Neural progenitor cell (in vitro differentiated cells): ENCODE results near the gene RABGAP1.

Experiments used
- CTCF ChIP-seq: fragments of 200-600 bp; sonication (generic); IDR thresholded peaks from 2 replicates; pipeline ENCODE4 v1.5.1; 2017; ENCODE audit warnings: antibody characterized with exemption, mild to moderate bottlenecking
- EZH2 ChIP-seq: fragments of 200-600 bp; sonication (generic); IDR thresholded peaks from 2 replicates; pipeline ENCODE4 v1.6.1; 2017; ENCODE audit warnings: antibody characterized with exemption, mild to moderate bottlenecking, moderate library complexity

- TF ChIP-seq CTCF (no peak), EZH2 (no peak)
Measured at GRCh38 chr9:123043081-123043939, 102.5 kb downstream of the RABGAP1 start.
